HG02943 (cell line): ENCODE results near the gene ATP1B1.
"Not testable (repeated sequence)": the region's sequence is repeated elsewhere in the genome, so short reads cannot be mapped to it uniquely, and the experiment has no call there.

Experiments
- ATAC-seq: cut with Tn5 transposase; IDR thresholded peaks from one replicate; pipeline ENCODE4 v1.9.1; 2021; ENCODE audit warnings: mild to moderate bottlenecking, low read depth, moderate library complexity; ENCODE audit not compliant: unreplicated experiment

The ATP1B1 gene

GRCh38 chr1:169113613-169114119, 7.2 kb downstream of the ATP1B1 start:
- no peak for ATAC-seq

GRCh38 chr1:169115891-169116585, 9.5 kb downstream of the ATP1B1 start:
- peak; percentile 62 for ATAC-seq

GRCh38 chr1:169117014-169117413, 10.5 kb downstream of the ATP1B1 start:
- ATAC-seq = no peak

GRCh38 chr1:169117599-169117998, 11.1 kb downstream of the ATP1B1 start:
- no peak for ATAC-seq

- ATAC-seq = no peak
Observed at GRCh38 chr1:169118227-169118626, 11.7 kb downstream of the ATP1B1 start.

GRCh38 chr1:169119405-169119804, 12.9 kb downstream of the ATP1B1 start:
- no peak for ATAC-seq

- ATAC-seq = no peak
Observed at GRCh38 chr1:169120066-169120465, 13.6 kb downstream of the ATP1B1 start.

GRCh38 chr1:169121146-169121923, 14.8 kb downstream of the ATP1B1 start:
- ATAC-seq = no peak

- no peak for ATAC-seq
Observed at GRCh38 chr1:169122976-169123375, 16.5 kb downstream of the ATP1B1 start.

- ATAC-seq = no peak
Observed at GRCh38 chr1:169124459-169124858, 18.0 kb downstream of the ATP1B1 start.

- ATAC-seq = not testable (repeated sequence)
Observed at GRCh38 chr1:169125597-169125996, 19.1 kb downstream of the ATP1B1 start.

GRCh38 chr1:169126335-169126734, 19.8 kb downstream of the ATP1B1 start:
- no peak for ATAC-seq

- no peak for ATAC-seq
Observed at GRCh38 chr1:169127305-169127704, 20.8 kb downstream of the ATP1B1 start.

GRCh38 chr1:169128562-169128961, 22.1 kb downstream of the ATP1B1 start:
- ATAC-seq = no peak

GRCh38 chr1:169129109-169129784, 22.8 kb downstream of the ATP1B1 start:
- ATAC-seq = no peak

- ATAC-seq = no peak
Observed at GRCh38 chr1:169130683-169131082, 24.2 kb downstream of the ATP1B1 start.

GRCh38 chr1:169132512-169133227, 26.2 kb downstream of the ATP1B1 start:
- no peak for ATAC-seq

GRCh38 chr1:169133228-169133576, 26.7 kb downstream of the ATP1B1 start:
- ATAC-seq = no peak

GRCh38 chr1:169133801-169134502, 27.5 kb downstream of the ATP1B1 start:
- no peak for ATAC-seq

- ATAC-seq = no peak
Observed at GRCh38 chr1:169137357-169137756, 30.9 kb downstream of the ATP1B1 start.
